GM20000 (cell line): Measurements from ENCODE around the gene BUD13.
A peak's percentile ranks its signal among the peaks of the same experiment; 100 is the strongest.

Source experiments
- DNase-seq: peaks from one replicate; pipeline ENCODE4 v3.0.0; 2012; ENCODE audit warnings: low spot score
- CTCF ChIP-seq: IDR thresholded peaks from 2 replicates; pipeline ENCODE4 v1.5.1; 2012; ENCODE audit warnings: mild to moderate bottlenecking, control low read depth; ENCODE audit errors: extremely low read depth, missing control alignments

The BUD13 gene

GRCh38 chr11:116772443-116773202 lies at the start of gene BUD13:
Gene BUD13, minus strand, starts transcription at chr11:116772987. Its CDS starts 23 bp downstream, at chr11:116772964.
- DNase-seq, result peak; percentile 94
- no peak for TF ChIP-seq CTCF

GRCh38 chr11:116822575-116822974 lies 49.8 kb upstream of the BUD13 start:
- DNase-seq, result no peak
- no peak for TF ChIP-seq CTCF

GRCh38 chr11:116821050-116821918 lies 48.5 kb upstream of the BUD13 start:
- no peak for TF ChIP-seq CTCF

GRCh38 chr11:116819049-116819448 lies 46.3 kb upstream of the BUD13 start:
- TF ChIP-seq CTCF, result no peak
- DNase-seq, result no peak

More at GRCh38 chr11:116821050-116821918, 48.5 kb upstream of the BUD13 start:
- no peak for DNase-seq

- DNase-seq, result no peak
- no peak for TF ChIP-seq CTCF
Measured at GRCh38 chr11:116814502-116814901, 41.7 kb upstream of the BUD13 start.

- no peak for TF ChIP-seq CTCF
- DNase-seq, result no peak
Measured at GRCh38 chr11:116813781-116814471, 41.1 kb upstream of the BUD13 start.
